Stimulated activated effector memory CD8-positive, alpha-beta T cell treated with anti-CD3 and anti-CD28 coated beads, Interleukin-12 subunit alpha, Interleukin-12 subunit beta, amount 100 ng/mL, for 72 hours (primary cell): ENCODE measurements around the gene APCDD1L.
A peak's percentile ranks its signal among the peaks of the same experiment; 100 is the strongest.

ENCODE experiments used
- ATAC-seq: fragments of 150-1000 bp; cut with Tn5 transposase; 2 replicates; pipeline ENCODE4 v1.10.0; 2021
- DNase-seq, 2 donors: peaks; one replicate each; pipeline ENCODE4 v3.0.0; 2021 to 2022; ENCODE audit warnings: low spot score in 2 of 2
- H3K27ac Mint-ChIP-seq: one replicate; pipeline ENCODE4 v1.8.0; 2022; ENCODE audit warnings: mild to moderate bottlenecking, mixed read lengths
- H3K36me3 Mint-ChIP-seq: one replicate; pipeline ENCODE4 v1.8.0; 2022; ENCODE audit warnings: mild to moderate bottlenecking, mixed read lengths
- H3K4me1 Mint-ChIP-seq: one replicate; pipeline ENCODE4 v1.8.0; 2022; ENCODE audit warnings: mixed read lengths
- H3K4me3 Mint-ChIP-seq: one replicate; pipeline ENCODE4 v1.8.0; 2022; ENCODE audit warnings: mild to moderate bottlenecking, mixed read lengths
- H3K9me3 Mint-ChIP-seq: one replicate; pipeline ENCODE4 v1.8.0; 2022; ENCODE audit warnings: mixed read lengths

The APCDD1L gene

GRCh38 chr20:58453391-58453790 is 61.8 kb downstream of the APCDD1L start:
- ATAC-seq: no peak
- DNase-seq: no peak
- no peak overlapping the region for H3K4me3 Mint-ChIP-seq
- no peak overlapping the region for H3K27ac Mint-ChIP-seq
- H3K36me3 Mint-ChIP-seq: peaks cover 7% of the 10 kb centered on the region
- H3K4me1 Mint-ChIP-seq: peaks cover 19% of the 10 kb centered on the region
- H3K9me3 Mint-ChIP-seq: no peaks in the 10 kb centered on the region

DNA sequence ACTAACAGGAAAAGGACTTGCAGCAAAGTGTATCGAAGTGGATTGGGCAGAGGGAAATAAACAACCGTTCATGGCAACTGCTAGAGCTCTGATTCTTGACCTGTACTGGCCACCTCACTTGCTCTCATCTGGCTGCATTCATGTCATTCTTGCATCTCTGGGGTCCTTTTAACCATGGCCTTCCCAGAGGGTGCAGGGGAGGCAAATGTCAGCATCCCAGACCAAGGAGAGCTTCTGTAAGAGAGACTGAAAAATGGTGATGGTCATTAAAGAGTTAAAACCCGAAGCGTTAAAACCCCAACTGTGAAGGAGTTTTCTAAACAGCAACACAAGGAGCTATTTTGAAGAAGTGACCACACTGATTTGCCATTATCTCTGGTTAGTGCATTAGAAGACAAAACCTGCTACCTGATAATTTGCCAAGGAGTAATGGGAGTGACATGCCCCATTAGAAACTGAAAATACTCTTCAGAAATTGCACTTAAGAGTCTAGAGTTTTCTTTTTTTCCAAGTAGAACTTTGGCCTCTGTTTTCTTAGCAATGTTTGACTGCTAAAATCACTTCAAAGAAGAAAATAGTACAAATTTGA is 62.4 kb downstream of the APCDD1L start:
- Mint-ChIP-seq H3K4me3 (no peak overlapping the region), H3K36me3 (peaks cover 7% of the 10 kb centered on the region), H3K9me3 (no peaks in the 10 kb centered on the region), H3K4me1 (peaks cover 13% of the 10 kb centered on the region), H3K27ac (no peak overlapping the region)
- no peak for DNase-seq
- ATAC-seq: no peak

GRCh38 chr20:58450254-58450653 is 64.9 kb downstream of the APCDD1L start:
- Mint-ChIP-seq H3K36me3 (peaks cover 25% of the 10 kb centered on the region), H3K4me1 (no peaks in the 10 kb centered on the region), H3K4me3 (no peak overlapping the region), H3K27ac (no peak overlapping the region), H3K9me3 (no peaks in the 10 kb centered on the region)
- DNase-seq: no peak
- ATAC-seq: no peak

DNA sequence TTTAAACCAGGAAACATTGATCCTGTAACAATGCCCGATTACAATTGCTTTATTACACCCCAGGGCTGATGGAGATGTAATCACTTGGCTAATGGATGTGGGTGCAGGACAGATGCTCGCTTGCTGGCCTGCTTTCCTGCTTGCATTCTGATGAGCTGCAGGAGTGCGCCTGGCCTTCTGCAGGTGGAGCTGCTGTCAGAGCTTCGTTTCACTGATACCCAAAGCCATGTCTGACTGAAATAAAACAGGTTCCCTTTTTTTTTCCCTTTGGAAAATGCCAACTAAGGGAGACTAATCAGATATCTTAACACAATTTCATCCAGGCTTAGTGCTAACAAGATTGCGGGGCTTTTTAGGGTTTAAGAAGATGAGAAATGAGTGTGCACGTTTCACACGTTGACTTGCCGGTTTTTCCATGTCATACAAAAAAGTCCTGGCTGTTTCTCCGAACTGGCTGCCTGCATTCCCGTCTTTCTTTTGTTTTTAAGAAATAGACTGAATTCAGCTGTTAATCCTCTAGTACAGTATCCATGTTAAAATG is 65.4 kb downstream of the APCDD1L start:
- Mint-ChIP-seq H3K27ac (no peak overlapping the region), H3K36me3 (peaks cover 30% of the 10 kb centered on the region), H3K4me1 (no peaks in the 10 kb centered on the region), H3K9me3 (no peaks in the 10 kb centered on the region), H3K4me3 (no peak overlapping the region)
- no peak for ATAC-seq
- DNase-seq: no peak

GRCh38 chr20:58448958-58449357 is 66.2 kb downstream of the APCDD1L start:
- Mint-ChIP-seq H3K4me3 (no peak overlapping the region), H3K9me3 (no peaks in the 10 kb centered on the region), H3K4me1 (peaks cover under 1% of the 10 kb centered on the region), H3K27ac (peak overlapping the region; percentile 32), H3K36me3 (peaks cover 38% of the 10 kb centered on the region)
- ATAC-seq (no peak), DNase-seq (no peak)

DNA sequence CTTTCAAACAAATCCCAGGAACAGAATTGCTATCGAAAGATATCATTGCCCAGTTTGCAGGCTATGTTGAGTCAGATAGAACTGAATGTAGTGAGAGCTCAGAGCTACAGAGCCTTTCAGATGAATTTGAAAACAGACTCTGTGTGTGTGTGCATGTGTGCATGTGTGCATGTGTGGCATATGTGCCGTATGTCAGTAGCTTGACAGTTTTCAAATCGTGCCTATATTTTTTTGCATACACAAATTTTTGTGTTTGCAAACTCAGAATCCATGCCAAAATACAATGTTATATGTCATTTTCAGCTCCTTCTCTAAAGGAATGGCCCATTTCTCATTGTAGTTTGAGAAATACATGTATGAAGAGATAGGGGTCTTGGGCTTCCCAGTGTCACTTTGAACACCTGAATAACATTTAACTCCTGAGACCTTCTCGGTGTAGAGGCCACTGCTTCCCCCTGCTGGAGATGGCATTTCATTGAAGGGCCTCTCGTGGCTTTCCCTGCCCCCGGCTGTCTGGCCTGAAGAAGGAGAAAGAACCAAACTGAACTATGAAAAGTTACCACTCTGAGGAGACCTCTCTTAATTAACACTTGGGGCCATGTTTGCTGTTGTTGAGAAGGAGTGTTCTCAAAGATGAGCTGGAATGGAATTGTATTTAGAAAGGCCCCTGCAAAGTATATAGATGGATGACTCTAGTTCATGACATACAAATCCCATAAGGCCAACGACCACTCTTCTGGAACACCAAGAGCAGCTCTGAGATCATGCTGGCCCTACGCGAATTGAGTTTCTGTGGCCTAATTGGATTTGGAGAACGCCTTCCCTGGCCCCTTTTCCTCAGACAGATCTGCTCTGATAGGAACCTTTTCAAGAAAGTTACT is 67.4 kb downstream of the APCDD1L start:
- Mint-ChIP-seq H3K4me3 (no peak overlapping the region), H3K27ac (no peak overlapping the region), H3K36me3 (peaks cover 50% of the 10 kb centered on the region), H3K4me1 (peaks cover 5% of the 10 kb centered on the region), H3K9me3 (no peaks in the 10 kb centered on the region)
- DNase-seq (peak in 1 of 2 donors; percentile 62), ATAC-seq (peak; percentile 65)

GRCh38 chr20:58446960-58447265 is 68.3 kb downstream of the APCDD1L start:
- no peaks in the 10 kb centered on the region for H3K9me3 Mint-ChIP-seq
- peaks cover 56% of the 10 kb centered on the region for H3K36me3 Mint-ChIP-seq
- H3K4me3 Mint-ChIP-seq: no peak overlapping the region
- no peak overlapping the region for H3K27ac Mint-ChIP-seq
- no peak for DNase-seq
- ATAC-seq: no peak
- H3K4me1 Mint-ChIP-seq: peaks cover 9% of the 10 kb centered on the region

- ATAC-seq (no peak), DNase-seq (no peak)
- peaks cover 9% of the 10 kb centered on the region for H3K4me1 Mint-ChIP-seq
- H3K27ac Mint-ChIP-seq: no peak overlapping the region
- H3K36me3 Mint-ChIP-seq: peaks cover 57% of the 10 kb centered on the region
- no peaks in the 10 kb centered on the region for H3K9me3 Mint-ChIP-seq
- no peak overlapping the region for H3K4me3 Mint-ChIP-seq
These were observed 68.8 kb downstream of the APCDD1L start for GRCh38 chr20:58446264-58446959.

- no peak for DNase-seq
- ATAC-seq: no peak
- Mint-ChIP-seq H3K4me3 (no peak overlapping the region), H3K36me3 (peaks cover 70% of the 10 kb centered on the region), H3K27ac (no peak overlapping the region), H3K4me1 (peaks cover 13% of the 10 kb centered on the region), H3K9me3 (no peaks in the 10 kb centered on the region)
These were observed 70.4 kb downstream of the APCDD1L start for GRCh38 chr20:58444746-58445255.

DNA sequence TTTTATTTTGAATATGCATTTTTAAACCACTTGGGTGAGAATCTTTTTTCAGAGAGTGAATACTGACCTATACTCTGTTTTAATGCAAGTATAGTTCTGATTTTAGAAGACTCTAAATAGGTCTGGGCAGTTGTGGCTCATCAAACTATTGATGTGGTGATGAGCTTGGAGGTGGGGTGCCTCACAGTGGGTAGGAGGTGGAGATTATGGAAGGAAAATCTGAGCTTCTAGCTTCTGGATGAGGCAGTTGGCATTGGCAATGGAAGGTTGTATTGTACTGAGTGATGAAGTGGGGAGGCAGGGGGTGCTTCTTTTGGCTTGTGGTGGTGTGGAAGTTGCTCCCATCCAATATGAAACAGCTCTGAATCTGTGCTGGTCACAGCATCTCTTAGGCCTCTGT is 73.5 kb downstream of the APCDD1L start:
- Mint-ChIP-seq H3K36me3 (peaks cover 94% of the 10 kb centered on the region), H3K27ac (peak overlapping the region; percentile 26), H3K4me3 (no peak overlapping the region), H3K4me1 (peaks cover 22% of the 10 kb centered on the region), H3K9me3 (no peaks in the 10 kb centered on the region)
- DNase-seq: no peak
- no peak for ATAC-seq

GRCh38 chr20:58440021-58440767 is 75.0 kb downstream of the APCDD1L start:
- Mint-ChIP-seq H3K4me1 (peaks cover 29% of the 10 kb centered on the region), H3K9me3 (no peaks in the 10 kb centered on the region), H3K4me3 (no peak overlapping the region), H3K36me3 (peaks cover 95% of the 10 kb centered on the region), H3K27ac (peak overlapping the region; percentile 17)
- no peak for DNase-seq
- ATAC-seq: no peak

- Mint-ChIP-seq H3K27ac (no peak overlapping the region), H3K9me3 (no peaks in the 10 kb centered on the region), H3K4me3 (no peak overlapping the region), H3K4me1 (peaks cover 35% of the 10 kb centered on the region), H3K36me3 (peaks cover 95% of the 10 kb centered on the region)
- ATAC-seq (no peak), DNase-seq (no peak)
These were observed 76.0 kb downstream of the APCDD1L start for GRCh38 chr20:58438970-58439808.

GRCh38 chr20:58436868-58437645 is 78.1 kb downstream of the APCDD1L start:
- Mint-ChIP-seq H3K9me3 (no peaks in the 10 kb centered on the region), H3K4me1 (peaks cover 41% of the 10 kb centered on the region), H3K27ac (no peak overlapping the region), H3K36me3 (peaks cover 79% of the 10 kb centered on the region), H3K4me3 (no peak overlapping the region)
- DNase-seq: no peak
- ATAC-seq: peak; percentile 53
